OCI-LY7 (cell line): ENCODE results near the gene MSS51. TPM values are rescaled to one million over a fixed set of nuclear protein-coding genes. Genes with fewer than 3 reads are reported as not detected.

Experiments used
- BruUV-seq: library from RNA; stranded (reverse); fragments of 400-500 nt; replicated peaks from 2 replicates; lab custom pipeline; 2021; lab: Mats Ljungman, UMichigan
- CTCF ChIA-PET: fragments of 300-600 bp; sonication (Branson Sonifier 250); formaldehyde crosslinking; loops from one replicate; lab custom pipeline; 2022; ENCODE audit warnings: antibody characterized with exemption; ENCODE audit not compliant: unreplicated experiment; lab: Charles Lee
- POLR2A ChIA-PET: fragments of 300-600 bp; sonication (Branson Sonifier 250); formaldehyde crosslinking; loops from one replicate; lab custom pipeline; 2022; ENCODE audit warnings: antibody characterized with exemption; lab: Charles Lee
- DNase-seq: peaks from one replicate; pipeline ENCODE4 v3.0.0-alpha.2; 2015; ENCODE audit warnings: low spot score
- H2AFZ ChIP-seq: fragments of 200-600 bp; sonication (generic), shearing (Covaris generic); 2 replicates; pipeline ENCODE4 v1.6.1; 2014; ENCODE audit warnings: mild to moderate bottlenecking, antibody characterized with exemption, low read length, moderate library complexity
- H3K27ac ChIP-seq: fragments of 200-600 bp; sonication (generic); 2 replicates; pipeline ENCODE4 v1.5.1; 2014; ENCODE audit warnings: mixed run types, low read depth, mild to moderate bottlenecking, moderate library complexity, low read length, inconsistent platforms; ENCODE audit not compliant: poor library complexity, severe bottlenecking
- H3K36me3 ChIP-seq: fragments of 200-600 bp; sonication (generic); 2 replicates; pipeline ENCODE4 v1.6.1; 2014; ENCODE audit warnings: mild to moderate bottlenecking, antibody characterized with exemption, low read length, moderate library complexity, mixed read lengths; ENCODE audit not compliant: insufficient read depth
- H3K4me1 ChIP-seq: fragments of 200-600 bp; sonication (generic); 2 replicates; pipeline ENCODE4 v1.5.1; 2014; ENCODE audit warnings: mild to moderate bottlenecking, low read length; ENCODE audit not compliant: insufficient read depth, poor library complexity, severe bottlenecking
- H3K4me2 ChIP-seq: fragments of 200-600 bp; sonication (generic); 2 replicates; pipeline ENCODE4 v1.6.1; 2014; ENCODE audit warnings: mild to moderate bottlenecking, low read length
- H3K4me3 ChIP-seq: fragments of 200-600 bp; sonication (generic); 2 replicates; pipeline ENCODE4 v1.5.1; 2014; ENCODE audit warnings: mild to moderate bottlenecking, low read depth, low read length; ENCODE audit not compliant: poor library complexity, severe bottlenecking
- H3K79me2 ChIP-seq: fragments of 200-600 bp; sonication (generic); 2 replicates; pipeline ENCODE4 v1.6.1; 2016; ENCODE audit warnings: low read depth, mild to moderate bottlenecking, low read length, moderate library complexity, mixed read lengths; ENCODE audit not compliant: insufficient read depth
- H3K9me2 ChIP-seq: fragments of 200-600 bp; sonication (generic); 2 replicates; pipeline ENCODE4 v1.6.1; 2016; ENCODE audit warnings: mild to moderate bottlenecking, low read length, mixed read lengths; ENCODE audit not compliant: insufficient read depth
- H3K9me3 ChIP-seq: fragments of 200-600 bp; sonication (generic); 2 replicates; pipeline ENCODE4 v1.6.1; 2014; ENCODE audit warnings: mild to moderate bottlenecking, mixed run types, low read length, mixed read lengths
- H4K20me1 ChIP-seq: fragments of 200-600 bp; sonication (generic); 2 replicates; pipeline ENCODE4 v1.6.1; 2014; ENCODE audit warnings: mild to moderate bottlenecking, antibody characterized with exemption, low read length, moderate library complexity, mixed read lengths; ENCODE audit not compliant: insufficient read depth
- EZH2phosphoT487 ChIP-seq: fragments of 200-600 bp; sonication (generic); IDR thresholded peaks from 2 replicates; pipeline ENCODE4 v1.6.1; 2018; ENCODE audit warnings: low read depth, borderline replicate concordance, mild to moderate bottlenecking, mixed run types, antibody characterized with exemption, low read length, moderate library complexity, mixed read lengths
- intact Hi-C: fragments of 100-400 bp; cut with micrococcal nuclease; formaldehyde crosslinking; loops from one replicate; pipeline ENCODE4 v1.10.0; 2022; ENCODE audit not compliant: unreplicated experiment
- total RNA-seq, 2 experiments: library from RNA; depleted of rRNA in 1 of 2; stranded (reverse); fragments of >200 nt in 1 of 2; shearing (Covaris generic) in 1 of 2; gene quantifications; 2 replicates each; pipeline ENCODE4 v1.2.3, GENCODE V29; 2014 to 2022
- TF ChIP-seq, protein P1 (sequence below): fragments of 200-600 bp; sonication (generic); conservative IDR thresholded peaks from 2 replicates; pipeline ENCODE4 v1.5.1; 2014; ENCODE audit warnings: mild to moderate bottlenecking, antibody characterized with exemption, low read length, moderate library complexity, mixed read lengths

MSS51 gene
- total RNA-seq, 2 experiments from 2014 or later = 3.9 to 4.2 TPM

DNA sequence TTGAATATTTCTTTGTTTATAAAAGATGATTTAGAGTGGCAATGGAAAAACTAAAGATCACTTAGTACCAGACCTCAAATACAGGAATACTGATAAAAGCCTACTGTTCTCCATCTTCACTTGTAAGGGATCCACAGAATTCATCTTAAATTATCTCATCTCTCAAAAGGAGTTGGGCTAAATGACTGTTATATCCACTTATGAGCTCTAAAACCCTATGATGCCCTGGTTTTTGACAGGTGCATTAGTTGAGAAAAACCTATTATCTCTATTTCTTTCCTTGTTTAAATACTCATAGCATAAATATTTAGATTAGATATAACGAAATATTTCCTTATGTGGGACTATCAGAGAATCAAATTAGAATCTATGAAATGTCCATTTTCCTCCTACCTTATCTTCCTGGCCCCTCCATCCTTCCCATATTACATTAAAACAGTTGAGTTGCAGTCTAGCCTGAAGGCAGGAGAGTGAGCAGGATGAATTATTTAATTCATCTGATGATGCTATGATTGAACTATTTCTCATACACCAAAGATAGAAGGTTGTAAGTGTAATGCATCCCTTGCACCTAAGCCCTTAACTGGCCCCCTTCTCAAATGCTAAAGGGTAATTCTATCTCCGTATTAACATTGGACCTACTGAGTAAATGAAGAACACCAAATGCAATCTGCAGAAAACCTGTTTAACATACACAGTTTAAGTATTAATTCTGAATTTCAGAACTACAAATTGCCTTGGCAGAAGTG is 32.8 kb upstream of the MSS51 start:
- no peak overlapping the region for H2AFZ ChIP-seq
- no peaks in the 10 kb centered on the region for H4K20me1 ChIP-seq
- H3K4me1 ChIP-seq = no peaks in the 10 kb centered on the region
- H3K9me2 ChIP-seq = no peaks in the 10 kb centered on the region
- ChIA-PET CTCF (no interaction called here), POLR2A (no interaction called here)
- no peak for DNase-seq
- H3K27ac ChIP-seq = no peak overlapping the region
- TF ChIP-seq, protein P1, sequence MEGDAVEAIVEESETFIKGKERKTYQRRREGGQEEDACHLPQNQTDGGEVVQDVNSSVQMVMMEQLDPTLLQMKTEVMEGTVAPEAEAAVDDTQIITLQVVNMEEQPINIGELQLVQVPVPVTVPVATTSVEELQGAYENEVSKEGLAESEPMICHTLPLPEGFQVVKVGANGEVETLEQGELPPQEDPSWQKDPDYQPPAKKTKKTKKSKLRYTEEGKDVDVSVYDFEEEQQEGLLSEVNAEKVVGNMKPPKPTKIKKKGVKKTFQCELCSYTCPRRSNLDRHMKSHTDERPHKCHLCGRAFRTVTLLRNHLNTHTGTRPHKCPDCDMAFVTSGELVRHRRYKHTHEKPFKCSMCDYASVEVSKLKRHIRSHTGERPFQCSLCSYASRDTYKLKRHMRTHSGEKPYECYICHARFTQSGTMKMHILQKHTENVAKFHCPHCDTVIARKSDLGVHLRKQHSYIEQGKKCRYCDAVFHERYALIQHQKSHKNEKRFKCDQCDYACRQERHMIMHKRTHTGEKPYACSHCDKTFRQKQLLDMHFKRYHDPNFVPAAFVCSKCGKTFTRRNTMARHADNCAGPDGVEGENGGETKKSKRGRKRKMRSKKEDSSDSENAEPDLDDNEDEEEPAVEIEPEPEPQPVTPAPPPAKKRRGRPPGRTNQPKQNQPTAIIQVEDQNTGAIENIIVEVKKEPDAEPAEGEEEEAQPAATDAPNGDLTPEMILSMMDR = no peak
- TF ChIP-seq EZH2phosphoT487 = no peak
- H3K4me3 ChIP-seq = no peak overlapping the region
- intact Hi-C loops = no loop called here
- H3K79me2 ChIP-seq = no peaks in the 10 kb centered on the region
- H3K4me2 ChIP-seq = no peak overlapping the region
- peaks cover 85% of the 10 kb centered on the region for H3K36me3 ChIP-seq
- no TSS peak for BruUV-seq
- H3K9me3 ChIP-seq = no peaks in the 10 kb centered on the region

DNA sequence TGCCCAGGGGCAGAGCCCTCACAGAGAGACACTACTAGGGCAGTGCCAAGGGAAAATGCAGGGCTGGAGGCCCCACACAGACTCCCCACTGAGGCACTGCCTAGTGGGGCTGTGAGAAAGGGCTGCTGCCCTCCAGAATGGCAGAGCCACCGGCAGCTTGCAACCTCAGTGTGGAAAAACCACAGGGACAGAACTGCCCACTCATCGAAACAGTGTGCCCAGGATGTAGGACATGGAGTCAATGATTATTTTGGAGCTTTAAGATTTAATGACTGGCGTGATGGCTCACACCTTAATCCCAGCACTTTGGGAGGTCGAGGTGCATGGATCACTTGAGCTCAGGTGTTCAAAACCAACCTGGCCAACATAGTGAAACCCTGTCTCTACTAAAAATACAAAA is 27.5 kb upstream of the MSS51 start:
- Histone ChIP-seq H3K4me1 (no peaks in the 10 kb centered on the region), H4K20me1 (no peaks in the 10 kb centered on the region), H3K79me2 (no peaks in the 10 kb centered on the region), H3K4me2 (no peak overlapping the region), H3K4me3 (no peak overlapping the region), H3K36me3 (peaks cover 64% of the 10 kb centered on the region), H3K9me3 (no peaks in the 10 kb centered on the region), H2AFZ (no peak overlapping the region), H3K9me2 (no peaks in the 10 kb centered on the region), H3K27ac (no peak overlapping the region)
- TF ChIP-seq, protein P1 = no peak
- no peak for TF ChIP-seq EZH2phosphoT487
- intact Hi-C loops = no loop called here
- no TSS peak for BruUV-seq
- ChIA-PET POLR2A (interaction anchor here (1.1 to 1.2 kb wide), 2 partner anchors 41 to 184 kb away, joined by 3 to 5 read pairs; no protein-coding TSS in a partner anchor), CTCF (no interaction called here)
- no peak for DNase-seq

DNA sequence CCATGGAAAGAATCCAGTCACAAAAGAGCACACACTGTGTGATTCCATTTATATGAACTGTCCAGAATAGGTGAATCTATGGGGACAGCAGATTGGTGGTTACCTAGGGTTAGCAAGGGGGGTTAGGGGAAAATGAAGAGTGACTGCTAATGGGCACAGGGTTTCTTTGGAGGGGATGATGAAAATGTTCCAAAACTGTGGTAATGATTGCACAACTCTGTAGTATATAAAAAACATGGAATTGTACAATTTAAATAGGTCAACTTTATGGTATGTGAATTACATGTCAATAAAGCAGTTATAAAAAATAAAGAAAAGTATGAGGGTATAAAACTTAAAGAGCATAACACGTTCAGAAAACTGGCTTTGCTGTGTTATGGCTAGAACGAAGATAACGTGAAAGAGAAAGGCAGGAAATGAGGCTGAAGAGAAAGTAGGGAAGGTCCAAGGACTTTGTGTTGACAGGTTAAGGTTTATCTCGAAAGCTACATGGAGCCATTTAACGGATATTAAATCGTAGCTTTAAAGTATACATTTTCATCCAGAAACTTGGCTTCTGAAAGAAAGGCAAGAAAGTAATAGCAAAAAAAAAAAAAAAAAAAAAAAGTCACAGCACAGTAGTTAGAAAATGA is 26.4 kb upstream of the MSS51 start:
- H3K27ac ChIP-seq = no peak overlapping the region
- ChIA-PET POLR2A (interaction anchor here (0.7 to 1.2 kb wide), 2 partner anchors 42 to 185 kb away, joined by 3 read pairs; no protein-coding TSS in a partner anchor), CTCF (no interaction called here)
- BruUV-seq = TSS peak; percentile 40
- H3K4me3 ChIP-seq = no peak overlapping the region
- no peaks in the 10 kb centered on the region for H4K20me1 ChIP-seq
- intact Hi-C loops = no loop called here
- no peaks in the 10 kb centered on the region for H3K79me2 ChIP-seq
- H3K36me3 ChIP-seq = peaks cover 56% of the 10 kb centered on the region
- DNase-seq = no peak
- H3K9me3 ChIP-seq = no peaks in the 10 kb centered on the region
- no peaks in the 10 kb centered on the region for H3K9me2 ChIP-seq
- no peak for TF ChIP-seq EZH2phosphoT487
- TF ChIP-seq, protein P1 = no peak
- H3K4me1 ChIP-seq = no peaks in the 10 kb centered on the region
- no peak overlapping the region for H2AFZ ChIP-seq
- H3K4me2 ChIP-seq = no peak overlapping the region
